ENCODE measurements around the gene PROC.

Gene PROC

DNA sequence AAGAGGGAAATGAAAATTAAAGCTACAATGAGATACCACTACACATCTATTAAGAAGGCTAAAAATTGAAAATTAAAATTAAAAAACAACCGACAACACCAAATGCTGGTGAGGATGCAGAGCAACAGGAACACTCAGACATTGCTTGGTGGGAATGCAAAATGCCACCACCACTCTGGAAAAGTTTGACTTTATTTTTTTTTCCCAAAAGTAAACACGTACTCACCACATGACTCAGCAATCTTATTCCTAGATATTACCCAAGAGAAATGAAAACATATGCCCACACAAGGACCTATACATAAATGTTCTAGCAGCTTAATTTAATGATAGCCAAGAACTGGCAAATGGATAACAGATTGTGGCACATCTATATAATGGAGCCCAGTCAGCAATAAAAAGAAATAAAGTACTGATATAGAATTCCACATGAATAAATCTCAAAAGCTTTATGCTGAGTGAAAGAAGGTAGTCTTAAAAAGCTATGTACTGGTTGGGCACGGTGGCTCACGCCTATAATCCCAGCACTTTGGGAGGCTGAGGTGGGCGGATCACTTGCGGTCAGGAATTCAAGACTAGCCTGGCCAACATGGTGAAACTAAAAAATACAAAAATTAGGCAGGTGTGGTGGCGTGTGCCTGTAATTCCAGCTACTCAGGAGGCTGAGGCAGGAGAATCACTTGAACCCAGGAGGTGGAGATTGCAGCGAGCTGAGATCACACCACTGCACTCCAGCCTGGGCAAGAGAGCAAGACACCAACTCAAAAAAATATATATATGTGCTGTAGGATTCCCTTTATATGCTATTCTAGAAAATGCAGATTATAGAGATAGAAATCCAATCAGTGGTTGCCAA, 4.2 kb upstream of the PROC start:
- peak overlapping the region; percentile 97 for H3K27ac ChIP-seq
- TF ChIP-seq EZH2 (IDR thresholded peaks at IDR 0.05) (no peak), POLR2AphosphoS5 (IDR thresholded peaks at IDR 0.05; ENCODE audit: borderline replicate concordance, low read depth, low read length) (peak; percentile 26; the same call in 1 of the 2 replicates), FOXP2 (optimal IDR thresholded peaks at IDR 0.05; ENCODE audit: control extremely low read depth, extremely low read length, insufficient read depth) (no peak)
- DNase-seq (ENCODE audit: low read depth, low spot score) = peak; percentile 62

DNA sequence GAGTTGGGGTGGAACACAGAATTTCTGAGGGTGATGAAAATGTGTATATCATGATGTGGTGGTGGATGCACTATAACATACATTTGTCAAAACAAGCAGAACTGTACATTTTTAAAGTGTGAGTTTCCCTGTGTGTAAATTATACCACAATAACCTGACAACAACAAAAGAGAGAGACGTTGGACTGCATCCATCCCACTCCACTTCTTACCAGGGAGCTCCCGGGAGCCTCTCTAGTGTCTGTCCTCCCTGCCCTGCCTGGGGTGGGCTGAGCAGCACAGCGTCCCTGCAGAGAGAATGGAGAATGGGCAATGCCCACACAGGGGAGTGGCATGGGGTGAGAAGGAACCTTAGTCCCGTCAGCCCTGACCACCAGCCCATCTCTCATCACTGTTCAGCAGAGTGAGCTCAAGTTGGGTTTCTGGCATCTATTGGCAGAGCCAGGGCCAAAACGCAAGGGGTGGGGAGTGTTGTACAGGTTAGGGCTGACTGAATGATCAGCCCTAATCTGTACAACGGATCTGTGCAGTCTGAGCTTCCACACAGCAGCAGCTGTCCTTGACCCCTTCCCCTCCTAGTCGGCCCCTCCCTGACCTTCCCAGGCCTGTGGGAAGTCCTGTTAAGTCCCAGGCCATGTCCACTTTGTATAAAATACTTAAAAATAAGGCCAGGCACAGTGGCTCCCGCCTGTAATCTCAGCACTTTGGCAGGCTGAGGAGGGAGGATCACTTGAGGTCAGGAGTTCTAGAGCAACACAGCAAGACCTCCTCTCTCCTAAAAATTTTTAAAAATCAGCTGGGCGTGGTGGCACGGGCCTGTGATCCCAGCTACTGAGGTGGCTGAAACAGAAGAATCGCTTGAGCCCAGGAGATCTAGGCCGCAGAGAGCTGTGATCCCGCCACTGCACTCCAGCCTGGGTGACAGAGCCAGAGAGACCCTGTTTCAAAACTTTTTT, 3.3 kb upstream of the PROC start:
- peaks cover 10% of the 10 kb centered on the region; the same call in 1 of the 2 replicates for H3K9me3 ChIP-seq (ENCODE audit: low read depth, low read length)
- TF ChIP-seq EZH2 (IDR thresholded peaks at IDR 0.05) (no peak), FOXP2 (optimal IDR thresholded peaks at IDR 0.05; ENCODE audit: control extremely low read depth, extremely low read length, insufficient read depth) (no peak), POLR2AphosphoS5 (IDR thresholded peaks at IDR 0.05; ENCODE audit: borderline replicate concordance, low read depth, low read length) (no peak)
- H3K36me3 ChIP-seq (ENCODE audit: insufficient read depth, low read length) = no peaks in the 10 kb centered on the region; the same call in 1 of the 2 replicates
- no peak for DNase-seq (ENCODE audit: low read depth, low spot score)
- peak overlapping the region; percentile 97 for H3K27ac ChIP-seq
- H3K9ac ChIP-seq (ENCODE audit: insufficient read length) = no peak overlapping the region
- no peak overlapping the region for H3K4me3 ChIP-seq

More for the DNA sequence above, 4.2 kb upstream of the PROC start:
- Histone ChIP-seq H3K9ac (ENCODE audit: insufficient read length) (no peak overlapping the region), H3K9me3 (ENCODE audit: low read depth, low read length) (peaks cover 10% of the 10 kb centered on the region; the same call in 1 of the 2 replicates), H3K4me3 (peak overlapping the region; percentile 25), H3K36me3 (ENCODE audit: insufficient read depth, low read length) (no peaks in the 10 kb centered on the region; the same call in 1 of the 2 replicates)

- no peak overlapping the region for H3K9ac ChIP-seq (ENCODE audit: insufficient read length)
- no peak for TF ChIP-seq POLR2AphosphoS5 (IDR thresholded peaks at IDR 0.05; ENCODE audit: borderline replicate concordance, low read depth, low read length)
- no peak for TF ChIP-seq FOXP2 (optimal IDR thresholded peaks at IDR 0.05; ENCODE audit: control extremely low read depth, extremely low read length, insufficient read depth)
- no peak for TF ChIP-seq EZH2 (IDR thresholded peaks at IDR 0.05)
- no peaks in the 10 kb centered on the region; the same call in 1 of the 2 replicates for H3K36me3 ChIP-seq (ENCODE audit: insufficient read depth, low read length)
- H3K9me3 ChIP-seq (ENCODE audit: low read depth, low read length) = peaks cover 10% of the 10 kb centered on the region; the same call in 1 of the 2 replicates
- no peak overlapping the region for H3K27ac ChIP-seq
- no peak overlapping the region for H3K4me3 ChIP-seq
- DNase-seq (ENCODE audit: low read depth, low spot score) = no peak
Observed at GRCh38 chr2:127415593-127416505, 2.4 kb upstream of the PROC start.

DNA sequence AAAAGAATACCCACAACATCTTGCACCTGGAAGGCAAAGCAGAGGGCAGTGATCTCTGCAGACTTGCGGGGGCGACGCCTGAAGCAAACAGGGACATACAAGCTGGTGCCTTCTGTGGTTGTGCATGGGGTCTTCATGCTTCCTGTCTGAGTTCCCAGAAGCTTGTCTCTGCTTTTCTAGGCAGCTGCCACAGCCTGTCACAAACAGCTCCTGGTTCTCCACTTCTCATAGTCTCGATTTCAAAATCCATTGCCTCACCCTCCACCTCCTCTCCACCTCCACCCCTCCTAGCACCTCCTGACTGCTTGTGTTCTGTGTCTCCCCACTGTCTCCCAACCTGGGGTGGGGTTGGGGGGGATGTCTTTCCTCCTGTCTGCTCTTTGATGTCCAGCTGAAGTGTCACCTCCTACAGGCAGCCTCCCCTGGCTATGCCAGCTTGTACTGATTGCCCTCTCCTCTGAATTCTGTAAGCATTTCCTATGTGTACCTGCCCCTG, 1.7 kb upstream of the PROC start:
- TF ChIP-seq POLR2AphosphoS5 (IDR thresholded peaks at IDR 0.05; ENCODE audit: borderline replicate concordance, low read depth, low read length) = no peak
- no peak for TF ChIP-seq FOXP2 (optimal IDR thresholded peaks at IDR 0.05; ENCODE audit: control extremely low read depth, extremely low read length, insufficient read depth)
- no peaks in the 10 kb centered on the region; the same call in 1 of the 2 replicates for H3K36me3 ChIP-seq (ENCODE audit: insufficient read depth, low read length)
- H3K4me3 ChIP-seq = peak overlapping the region; percentile 23; the same call in 1 of the 2 replicates
- no peak overlapping the region; the same call in 1 of the 2 replicates for H3K27ac ChIP-seq
- peaks cover 10% of the 10 kb centered on the region; the same call in 1 of the 2 replicates for H3K9me3 ChIP-seq (ENCODE audit: low read depth, low read length)
- no peak overlapping the region for H3K9ac ChIP-seq (ENCODE audit: insufficient read length)
- no peak for DNase-seq (ENCODE audit: low read depth, low spot score)

- DNase-seq (ENCODE audit: low read depth, low spot score) = no peak
- no peak overlapping the region for H3K9ac ChIP-seq (ENCODE audit: insufficient read length)
- no peak overlapping the region for H3K4me3 ChIP-seq
- no peak for TF ChIP-seq EZH2 (IDR thresholded peaks at IDR 0.05)
- TF ChIP-seq POLR2AphosphoS5 (IDR thresholded peaks at IDR 0.05; ENCODE audit: borderline replicate concordance, low read depth, low read length) = no peak
- no peak for TF ChIP-seq FOXP2 (optimal IDR thresholded peaks at IDR 0.05; ENCODE audit: control extremely low read depth, extremely low read length, insufficient read depth)
- H3K9me3 ChIP-seq (ENCODE audit: low read depth, low read length) = peaks cover 10% of the 10 kb centered on the region; the same call in 1 of the 2 replicates
- no peaks in the 10 kb centered on the region; the same call in 1 of the 2 replicates for H3K36me3 ChIP-seq (ENCODE audit: insufficient read depth, low read length)
- H3K27ac ChIP-seq = no peak overlapping the region
Observed at GRCh38 chr2:127417406-127417805, 821 bp upstream of the PROC start.

GRCh38 chr2:127419112-127419430, 844 bp downstream of the PROC start:
- H3K36me3 ChIP-seq (ENCODE audit: insufficient read depth, low read length) = no peaks in the 10 kb centered on the region

GRCh38 chr2:127419448-127420038, 1.3 kb downstream of the PROC start:
- Histone ChIP-seq H3K9me3 (ENCODE audit: low read depth, low read length) (no peaks in the 10 kb centered on the region), H3K9ac (ENCODE audit: insufficient read length) (no peak overlapping the region), H3K27ac (no peak overlapping the region), H3K36me3 (ENCODE audit: insufficient read depth, low read length) (no peaks in the 10 kb centered on the region), H3K4me3 (no peak overlapping the region)
- TF ChIP-seq POLR2AphosphoS5 (IDR thresholded peaks at IDR 0.05; ENCODE audit: borderline replicate concordance, low read depth, low read length) (no peak), FOXP2 (optimal IDR thresholded peaks at IDR 0.05; ENCODE audit: control extremely low read depth, extremely low read length, insufficient read depth) (no peak), EZH2 (IDR thresholded peaks at IDR 0.05) (no peak)
- no peak for DNase-seq (ENCODE audit: low read depth, low spot score)

More at GRCh38 chr2:127419112-127419430, 844 bp downstream of the PROC start:
- no peaks in the 10 kb centered on the region for H3K9me3 ChIP-seq (ENCODE audit: low read depth, low read length)
- H3K9ac ChIP-seq (ENCODE audit: insufficient read length) = no peak overlapping the region
- DNase-seq (ENCODE audit: low read depth, low spot score) = no peak
- no peak overlapping the region for H3K4me3 ChIP-seq
- no peak overlapping the region for H3K27ac ChIP-seq
- TF ChIP-seq FOXP2 (optimal IDR thresholded peaks at IDR 0.05; ENCODE audit: control extremely low read depth, extremely low read length, insufficient read depth) (no peak), EZH2 (IDR thresholded peaks at IDR 0.05) (no peak), POLR2AphosphoS5 (IDR thresholded peaks at IDR 0.05; ENCODE audit: borderline replicate concordance, low read depth, low read length) (no peak)
